ENCODE data around the gene TMC6. TPM values are rescaled to one million over a fixed set of nuclear protein-coding genes. Genes with fewer than 3 reads are reported as not detected.

TMC6 gene
- total and polyA plus RNA-seq, 2 of the 13 experiments (the other 11 are each of a cell fraction or from before 2014, with no cell fraction given), result 48.4 to 99.1 TPM

DNA sequence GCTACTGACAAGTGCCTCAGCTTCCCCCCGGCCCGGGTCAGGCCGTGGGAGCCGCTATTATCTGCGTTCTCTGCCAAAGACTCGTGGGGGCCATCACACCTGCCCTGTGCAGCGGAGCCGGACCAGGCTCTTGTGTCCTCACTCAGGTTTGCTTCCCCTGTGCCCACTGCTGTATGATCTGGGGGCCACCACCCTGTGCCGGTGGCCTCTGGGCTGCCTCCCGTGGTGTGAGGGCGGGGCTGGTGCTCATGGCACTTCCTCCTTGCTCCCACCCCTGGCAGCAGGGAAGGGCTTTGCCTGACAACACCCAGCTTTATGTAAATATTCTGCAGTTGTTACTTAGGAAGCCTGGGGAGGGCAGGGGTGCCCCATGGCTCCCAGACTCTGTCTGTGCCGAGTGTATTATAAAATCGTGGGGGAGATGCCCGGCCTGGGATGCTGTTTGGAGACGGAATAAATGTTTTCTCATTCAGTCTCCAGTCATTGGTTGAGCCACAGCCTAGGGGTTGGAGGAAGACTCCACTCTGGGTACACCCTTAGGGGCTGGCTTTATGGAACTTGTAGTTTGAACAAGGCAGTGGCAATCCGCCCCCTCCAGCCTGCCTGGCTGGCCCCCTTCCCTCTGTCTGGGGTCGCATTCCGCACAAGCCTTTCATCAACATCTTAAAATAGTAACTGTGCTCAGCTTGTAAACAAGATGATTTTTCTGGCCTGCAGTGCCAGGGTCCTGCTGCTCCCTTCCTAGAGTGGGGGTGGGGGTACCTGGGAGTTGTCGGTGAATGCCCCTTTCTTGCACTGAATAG lies 43.9 kb upstream of the TMC6 start (continued):
- TF ChIP-seq, protein P1, sequence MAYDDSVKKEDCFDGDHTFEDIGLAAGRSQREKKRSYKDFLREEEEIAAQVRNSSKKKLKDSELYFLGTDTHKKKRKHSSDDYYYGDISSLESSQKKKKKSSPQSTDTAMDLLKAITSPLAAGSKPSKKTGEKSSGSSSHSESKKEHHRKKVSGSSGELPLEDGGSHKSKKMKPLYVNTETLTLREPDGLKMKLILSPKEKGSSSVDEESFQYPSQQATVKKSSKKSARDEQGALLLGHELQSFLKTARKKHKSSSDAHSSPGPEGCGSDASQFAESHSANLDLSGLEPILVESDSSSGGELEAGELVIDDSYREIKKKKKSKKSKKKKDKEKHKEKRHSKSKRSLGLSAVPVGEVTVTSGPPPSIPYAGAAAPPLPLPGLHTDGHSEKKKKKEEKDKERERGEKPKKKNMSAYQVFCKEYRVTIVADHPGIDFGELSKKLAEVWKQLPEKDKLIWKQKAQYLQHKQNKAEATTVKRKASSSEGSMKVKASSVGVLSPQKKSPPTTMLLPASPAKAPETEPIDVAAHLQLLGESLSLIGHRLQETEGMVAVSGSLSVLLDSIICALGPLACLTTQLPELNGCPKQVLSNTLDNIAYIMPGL (CRISPR knock-in tag; IDR thresholded peaks at IDR 0.05; ENCODE audit: borderline replicate concordance in 1 of 2, low read depth in 1 of 2), result 0 out of 4 replicates have a peak, but pooled peaks of 1 of the 2 experiments have one; percentile 29
- TF ChIP-seq ZFP91 (CRISPR knock-in tag; IDR thresholded peaks at IDR 0.05; ENCODE audit: borderline replicate concordance) (peak; percentile 29; the same call in 1 of the 2 replicates), RBM22 (optimal IDR thresholded peaks at IDR 0.05; ENCODE audit: low read length) (peak; percentile 66), AGO2 (optimal IDR thresholded peaks at IDR 0.05; ENCODE audit: low read depth, low read length) (peak; percentile 85), UBTF (CRISPR knock-in tag; IDR thresholded peaks at IDR 0.05) (peak; percentile 2; the same call in 1 of the 2 replicates), CCAR2 (optimal IDR thresholded peaks at IDR 0.05; ENCODE audit: low read depth, low read length) (no peak), JUND (CRISPR knock-in tag; IDR thresholded peaks at IDR 0.05) (no peak), POLR2A (IDR thresholded peaks at IDR 0.05; ENCODE audit: insufficient read depth in 1 of 2, low read depth in 2 of 2, low read length in 2 of 2) (peak; percentile 12 to 39; a peak in 1 of 4 replicates), MEF2D (CRISPR knock-in tag; IDR thresholded peaks at IDR 0.05) (peak; percentile 78)
- TF ChIP-seq, protein P2, sequence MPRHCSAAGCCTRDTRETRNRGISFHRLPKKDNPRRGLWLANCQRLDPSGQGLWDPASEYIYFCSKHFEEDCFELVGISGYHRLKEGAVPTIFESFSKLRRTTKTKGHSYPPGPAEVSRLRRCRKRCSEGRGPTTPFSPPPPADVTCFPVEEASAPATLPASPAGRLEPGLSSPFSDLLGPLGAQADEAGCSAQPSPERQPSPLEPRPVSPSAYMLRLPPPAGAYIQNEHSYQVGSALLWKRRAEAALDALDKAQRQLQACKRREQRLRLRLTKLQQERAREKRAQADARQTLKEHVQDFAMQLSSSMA (CRISPR knock-in tag; IDR thresholded peaks at IDR 0.05), result 0 out of 2 replicates have a peak, but pooled peaks have one; percentile 29

All from HepG2 (cell line).